H9 (cell line): ENCODE data around the gene IRF4. TPM values are rescaled to one million over a fixed set of nuclear protein-coding genes. Genes with fewer than 3 reads are reported as not detected.

Experiments used
- DNase-seq: peaks from one replicate; pipeline ENCODE4 v3.0.0-alpha.2; 2017
- H2AFZ ChIP-seq: one replicate; pipeline ENCODE4 v1.6.1; 2013; ENCODE audit warnings: mild to moderate bottlenecking, low read length, control low read depth, moderate library complexity
- H2AK5ac ChIP-seq: 2 replicates; pipeline ENCODE4 v1.6.1; 2013; ENCODE audit warnings: low read length, control low read depth, mixed read lengths; ENCODE audit not compliant: insufficient read length
- H2BK120ac ChIP-seq: one replicate; pipeline ENCODE4 v1.6.1; 2013; ENCODE audit warnings: low read depth, mild to moderate bottlenecking, low read length, control low read depth, inconsistent platforms; ENCODE audit not compliant: poor library complexity, severe bottlenecking
- H2BK12ac ChIP-seq: 2 replicates; pipeline ENCODE4 v1.6.1; 2013; ENCODE audit warnings: low read length, control low read depth, mixed read lengths, low read depth; ENCODE audit not compliant: insufficient read length
- H2BK15ac ChIP-seq: 2 replicates; pipeline ENCODE4 v1.6.1; 2013; ENCODE audit warnings: low read depth, low read length, control low read depth
- H2BK20ac ChIP-seq: one replicate; pipeline ENCODE4 v1.6.1; 2013; ENCODE audit warnings: low read depth, mild to moderate bottlenecking, low read length, control low read depth, inconsistent platforms; ENCODE audit not compliant: poor library complexity, severe bottlenecking
- H2BK5ac ChIP-seq: 2 replicates; pipeline ENCODE4 v1.6.1; 2013; ENCODE audit warnings: low read length, control low read depth, mixed read lengths; ENCODE audit not compliant: insufficient read length
- H3K14ac ChIP-seq: 2 replicates; pipeline ENCODE4 v1.6.1; 2013; ENCODE audit warnings: low read length, control low read depth; ENCODE audit not compliant: insufficient read depth
- H3K18ac ChIP-seq: 2 replicates; pipeline ENCODE4 v1.6.1; 2013; ENCODE audit warnings: low read depth, mild to moderate bottlenecking, mixed read lengths, low read length, control low read depth; ENCODE audit not compliant: insufficient read length
- H3K23ac ChIP-seq: 2 replicates; pipeline ENCODE4 v1.6.1; 2013; ENCODE audit warnings: low read length, control low read depth, mixed read lengths, low read depth; ENCODE audit not compliant: insufficient read length
- H3K23me2 ChIP-seq: 2 replicates; pipeline ENCODE4 v1.6.1; 2013; ENCODE audit warnings: low read depth, mild to moderate bottlenecking, mixed read lengths, low read length, control low read depth; ENCODE audit not compliant: insufficient read length, poor library complexity, severe bottlenecking
- H3K27ac ChIP-seq: 2 replicates; pipeline ENCODE4 v1.5.1; 2013; ENCODE audit warnings: low read length, control low read depth, mixed read lengths, low read depth; ENCODE audit not compliant: insufficient read length
- H3K27me3 ChIP-seq: 2 replicates; pipeline ENCODE4 v1.6.1; 2013; ENCODE audit warnings: low read length, control low read depth, inconsistent platforms; ENCODE audit not compliant: insufficient read depth
- H3K4ac ChIP-seq: 2 replicates; pipeline ENCODE4 v1.6.1; 2013; ENCODE audit warnings: low read depth, mild to moderate bottlenecking, control low read depth, inconsistent platforms, low read length, moderate library complexity
- H3K4me1 ChIP-seq: 2 replicates; pipeline ENCODE4 v1.6.1; 2013; ENCODE audit warnings: low read length, control low read depth, inconsistent platforms; ENCODE audit not compliant: insufficient read depth
- H3K4me2 ChIP-seq: 2 replicates; pipeline ENCODE4 v1.6.1; 2013; ENCODE audit warnings: low read length, control low read depth, mixed read lengths; ENCODE audit not compliant: insufficient read length, insufficient read depth
- H3K56ac ChIP-seq: 2 replicates; pipeline ENCODE4 v1.6.1; 2013; ENCODE audit warnings: low read depth, mild to moderate bottlenecking, mixed read lengths, low read length, control low read depth; ENCODE audit not compliant: insufficient read length
- H3K79me1 ChIP-seq: 2 replicates; pipeline ENCODE4 v1.6.1; 2013; ENCODE audit warnings: low read depth, mild to moderate bottlenecking, moderate library complexity, low read length, control low read depth, inconsistent platforms; ENCODE audit not compliant: insufficient read depth, poor library complexity, severe bottlenecking
- H3K79me2 ChIP-seq: 2 replicates; pipeline ENCODE4 v1.6.1; 2013; ENCODE audit warnings: low read length, control low read depth, inconsistent platforms; ENCODE audit not compliant: insufficient read depth
- H3K9ac ChIP-seq: 2 replicates; pipeline ENCODE4 v1.6.1; 2013; ENCODE audit warnings: low read length, control low read depth, mixed read lengths; ENCODE audit not compliant: insufficient read length; ENCODE audit errors: extremely low read depth
- H3K9me3 ChIP-seq: one replicate; pipeline ENCODE4 v1.6.1; 2013; ENCODE audit warnings: low read depth, low read length, inconsistent platforms; ENCODE audit not compliant: control insufficient read depth
- H3T11ph ChIP-seq: one replicate; pipeline ENCODE4 v1.6.1; 2013; ENCODE audit warnings: mild to moderate bottlenecking, low read length, control low read depth, inconsistent platforms
- H4K20me1 ChIP-seq: one replicate; pipeline ENCODE4 v1.6.1; 2013; ENCODE audit not compliant: control insufficient read depth, insufficient read length, insufficient read depth
- H4K5ac ChIP-seq: 2 replicates; pipeline ENCODE4 v1.6.1; 2013; ENCODE audit warnings: low read depth, mild to moderate bottlenecking, mixed read lengths, low read length, control low read depth; ENCODE audit not compliant: insufficient read length
- H4K8ac ChIP-seq: replicated peaks from 2 replicates; pipeline ENCODE4 v1.6.1; 2013; ENCODE audit warnings: low read length, control low read depth, mixed read lengths, low read depth; ENCODE audit not compliant: insufficient read length
- H4K91ac ChIP-seq: 2 replicates; pipeline ENCODE4 v1.6.1; 2013; ENCODE audit warnings: low read depth, mild to moderate bottlenecking, moderate library complexity, mixed read lengths, low read length, control low read depth; ENCODE audit not compliant: insufficient read length
- H3K27ac Mint-ChIP-seq, 3 experiments: 2 replicates in 2 of 3; 3 replicates in 1 of 3; pipeline ENCODE4 v1.8.0; 2020 to 2021; ENCODE audit warnings: mixed read lengths in 3 of 3, mild to moderate bottlenecking in 1 of 3, moderate library complexity in 1 of 3
- H3K27me3 Mint-ChIP-seq: 2 replicates; pipeline ENCODE4 v1.8.0; 2021; ENCODE audit warnings: low read depth, mild to moderate bottlenecking, moderate library complexity, mixed read lengths
- H3K36me3 Mint-ChIP-seq, 3 experiments: 2 replicates in 2 of 3; 3 replicates in 1 of 3; pipeline ENCODE4 v1.8.0; 2020 to 2021; ENCODE audit warnings: low read depth in 3 of 3, mixed read lengths in 3 of 3; ENCODE audit not compliant: insufficient read depth in 1 of 3
- H3K4me1 Mint-ChIP-seq, 2 experiments: 2 replicates each; pipeline ENCODE4 v1.8.0; 2020; ENCODE audit warnings: mixed read lengths in 2 of 2
- H3K4me3 Mint-ChIP-seq, 2 experiments: 2 replicates in 1 of 2; 3 replicates in 1 of 2; pipeline ENCODE4 v1.8.0; 2020 to 2021; ENCODE audit warnings: mild to moderate bottlenecking in 2 of 2, mixed read lengths in 2 of 2, moderate library complexity in 1 of 2
- H3K9me3 Mint-ChIP-seq, 2 experiments: 2 replicates in 1 of 2; 3 replicates in 1 of 2; pipeline ENCODE4 v1.8.0; 2020; ENCODE audit warnings: mild to moderate bottlenecking in 2 of 2, mixed read lengths in 2 of 2, moderate library complexity in 1 of 2
- WGBS: extraction: QIAGEN DNeasy Blood & Tissue Kit; methylation state at CpG from one replicate; pipeline ENCODE4 v1.1.7; 2013; ENCODE audit warnings: missing lambda C conversion rate, low lambda C conversion rate, mixed read lengths; ENCODE audit not compliant: insufficient read length; ENCODE audit errors: extremely low coverage; 5-methylcytosine and 5-hydroxymethylcytosine counted together
- total RNA-seq: library from RNA; stranded (reverse); gene quantifications from 2 replicates; pipeline ENCODE4 v1.2.1, GENCODE V29; 2021
- TF ChIP-seq, protein P1 (sequence below): fragments of 200-600 bp; sonication (generic); conservative IDR thresholded peaks from 3 replicates; pipeline ENCODE4 v1.8.0; 2021; ENCODE audit warnings: antibody characterized with exemption, mild to moderate bottlenecking

The IRF4 gene
- total RNA-seq, 1 experiment from 2014 or later: 0.31 TPM

GRCh38 chr6:443621-444159, 52.1 kb downstream of the IRF4 start:
- Mint-ChIP-seq H3K4me3 (no peak overlapping the region), H3K36me3 (peaks cover 2 to 7% (median 2%) of the 10 kb centered on the region in 3 experiments; a peak in 5 of 7 replicates), H3K9me3 (peaks cover 3 to 7% of the 10 kb centered on the region in 2 experiments), H3K4me1 (no peaks in the 10 kb centered on the region), H3K27me3 (peaks cover 8% of the 10 kb centered on the region), H3K27ac (peak overlapping the region in 1 of 3 experiments; percentile 28; a peak in 1 of 7 replicates)
- Histone ChIP-seq H3K4me1 (no peaks in the 10 kb centered on the region), H2BK20ac (no peak overlapping the region), H3K23me2 (no peaks in the 10 kb centered on the region), H2BK120ac (no peak overlapping the region), H3K56ac (no peak overlapping the region), H3K18ac (no peak overlapping the region), H4K8ac (no peak overlapping the region), H3K9ac (no peak overlapping the region), H3K79me1 (no peaks in the 10 kb centered on the region), H4K5ac (no peak overlapping the region), H2BK5ac (no peak overlapping the region), H2BK12ac (no peak overlapping the region), H3K9me3 (no peaks in the 10 kb centered on the region), H3K14ac (no peak overlapping the region; the same call in 1 of the 2 replicates), H4K20me1 (no peaks in the 10 kb centered on the region), H4K91ac (no peak overlapping the region), H2BK15ac (no peak overlapping the region), H2AFZ (no peak overlapping the region), H3K4ac (no peak overlapping the region), H3T11ph (no peak overlapping the region), H3K4me2 (no peak overlapping the region), H3K79me2 (no peaks in the 10 kb centered on the region), H3K23ac (no peak overlapping the region), H3K27me3 (no peaks in the 10 kb centered on the region), H2AK5ac (no peak overlapping the region), H3K27ac (no peak overlapping the region)
- DNase-seq: no peak
- TF ChIP-seq, protein P1, sequence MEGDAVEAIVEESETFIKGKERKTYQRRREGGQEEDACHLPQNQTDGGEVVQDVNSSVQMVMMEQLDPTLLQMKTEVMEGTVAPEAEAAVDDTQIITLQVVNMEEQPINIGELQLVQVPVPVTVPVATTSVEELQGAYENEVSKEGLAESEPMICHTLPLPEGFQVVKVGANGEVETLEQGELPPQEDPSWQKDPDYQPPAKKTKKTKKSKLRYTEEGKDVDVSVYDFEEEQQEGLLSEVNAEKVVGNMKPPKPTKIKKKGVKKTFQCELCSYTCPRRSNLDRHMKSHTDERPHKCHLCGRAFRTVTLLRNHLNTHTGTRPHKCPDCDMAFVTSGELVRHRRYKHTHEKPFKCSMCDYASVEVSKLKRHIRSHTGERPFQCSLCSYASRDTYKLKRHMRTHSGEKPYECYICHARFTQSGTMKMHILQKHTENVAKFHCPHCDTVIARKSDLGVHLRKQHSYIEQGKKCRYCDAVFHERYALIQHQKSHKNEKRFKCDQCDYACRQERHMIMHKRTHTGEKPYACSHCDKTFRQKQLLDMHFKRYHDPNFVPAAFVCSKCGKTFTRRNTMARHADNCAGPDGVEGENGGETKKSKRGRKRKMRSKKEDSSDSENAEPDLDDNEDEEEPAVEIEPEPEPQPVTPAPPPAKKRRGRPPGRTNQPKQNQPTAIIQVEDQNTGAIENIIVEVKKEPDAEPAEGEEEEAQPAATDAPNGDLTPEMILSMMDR: no peak
- no CpG with 5 or more reads among the region's 19 CpGs for WGBS
